ENCODE measurements around the gene ADORA1. TPM values are rescaled to one million over a fixed set of nuclear protein-coding genes. Genes with fewer than 3 reads are reported as not detected.

The ADORA1 gene
- total and polyA plus RNA-seq, 10 of the 15 experiments (the other 5 are each of a cell fraction or from before 2014, with no cell fraction given), result not detected

- TF ChIP-seq USF2 (IDR thresholded peaks at IDR 0.05; ENCODE audit: borderline replicate concordance, low read depth, low read length) (no peak), RBBP5 (conservative IDR thresholded peaks at IDR 0.05) (no peak), SMAD1 (IDR thresholded peaks at IDR 0.05; ENCODE audit: low read depth, partially characterized antibody) (no peak)
Observed at GRCh38 chr1:203163891-203164635, 36.5 kb downstream of the ADORA1 start (continued).

GRCh38 chr1:203165101-203165799 is 37.7 kb downstream of the ADORA1 start:
- Histone ChIP-seq H3K4me2 (ENCODE audit: control insufficient read depth, insufficient read depth) (no peak overlapping the region), H2AFZ (ENCODE audit: control insufficient read depth, low read depth, low read length) (no peak overlapping the region), H3K27ac (ENCODE audit: control insufficient read depth, insufficient read depth) (no peak overlapping the region), H3K79me2 (ENCODE audit: control insufficient read depth, insufficient read depth, low read length) (no peaks in the 10 kb centered on the region), H3K9me3 (replicated peaks; ENCODE audit: control insufficient read depth, insufficient read depth, low read length) (no peaks in the 10 kb centered on the region), H3K36me3 (ENCODE audit: control insufficient read depth in 2 of 2, insufficient read depth in 2 of 2, low read length in 1 of 2) (no peaks in the 10 kb centered on the region), H3K27me3 (replicated peaks in 1 of 2; ENCODE audit: control insufficient read depth in 2 of 2, insufficient read depth in 2 of 2, low read length in 1 of 2) (peaks cover 0 to 4% of the 10 kb centered on the region in 2 experiments; a peak in 3 of 4 replicates), H3K4me1 (ENCODE audit: control insufficient read depth, insufficient read depth, low read length) (no peaks in the 10 kb centered on the region), H3K4me3 (no peak overlapping the region), H3K9ac (ENCODE audit: control insufficient read depth, insufficient read depth, low read length) (no peak overlapping the region), H4K20me1 (ENCODE audit: control insufficient read depth, insufficient read depth) (no peaks in the 10 kb centered on the region)
- ChIA-PET RAD21 (ENCODE audit: unreplicated experiment) (interaction anchor here (1.3 kb wide), 1 partner anchor 50 kb away, joined by 3 read pairs; no protein-coding TSS in a partner anchor), POLR2A (no interaction called here), CTCF (interaction anchor here (1.3 to 8.0 kb wide), 4 partner anchors 8 to 126 kb away, joined by 5 to 114 read pairs (median 18); no protein-coding TSS in a partner anchor), SMC1A (ENCODE audit: uncharacterized antibody, unreplicated experiment) (interaction anchor here (2.8 kb wide), 1 partner anchor 51 kb away, joined by 35 read pairs; no protein-coding TSS in a partner anchor)
- no peak for FAIRE-seq
- intact Hi-C loops (cut with micrococcal nuclease; ENCODE audit: unreplicated experiment), result no loop called here
- WGBS (ENCODE audit: insufficient coverage, insufficient replicate concordance, low lambda C conversion rate, missing lambda C conversion rate), result 35% methylated on average over 28 of the region's 28 CpGs
- ATAC-seq, result no peak
- TF ChIP-seq SIN3A (IDR thresholded peaks at IDR 0.05; ENCODE audit: low read depth, low read length), result no peak
- TF ChIP-seq IRF4 (IDR thresholded peaks at IDR 0.05; ENCODE audit: low read depth, low read length), result no peak
- TF ChIP-seq CTCF (IDR thresholded peaks at IDR 0.05 in 2 of 3, conservative IDR thresholded peaks at IDR 0.05 in 1 of 3; ENCODE audit: control insufficient read depth in 2 of 3, extremely low read depth in 1 of 3, insufficient read depth in 1 of 3, low read depth in 3 of 3, low read length in 3 of 3), result no peak
- BruUV-seq (replicated peaks), result no TSS peak
- in situ Hi-C loops (cut with MboI), result no loop called here
- no peak for DNase-seq (ENCODE audit: low read depth, low spot score)

Measured in GM12878 (cell line).